HG03378 (cell line): Measurements from ENCODE around the gene RAB11B.
"Not testable (repeated sequence)": the region's sequence is repeated elsewhere in the genome, so short reads cannot be mapped to it uniquely, and the experiment has no call there.

Experiments
- ATAC-seq: cut with Tn5 transposase; IDR thresholded peaks from one replicate; pipeline ENCODE4 v1.9.1; 2021; ENCODE audit warnings: mild to moderate bottlenecking, moderate library complexity; ENCODE audit not compliant: unreplicated experiment

The RAB11B gene

DNA sequence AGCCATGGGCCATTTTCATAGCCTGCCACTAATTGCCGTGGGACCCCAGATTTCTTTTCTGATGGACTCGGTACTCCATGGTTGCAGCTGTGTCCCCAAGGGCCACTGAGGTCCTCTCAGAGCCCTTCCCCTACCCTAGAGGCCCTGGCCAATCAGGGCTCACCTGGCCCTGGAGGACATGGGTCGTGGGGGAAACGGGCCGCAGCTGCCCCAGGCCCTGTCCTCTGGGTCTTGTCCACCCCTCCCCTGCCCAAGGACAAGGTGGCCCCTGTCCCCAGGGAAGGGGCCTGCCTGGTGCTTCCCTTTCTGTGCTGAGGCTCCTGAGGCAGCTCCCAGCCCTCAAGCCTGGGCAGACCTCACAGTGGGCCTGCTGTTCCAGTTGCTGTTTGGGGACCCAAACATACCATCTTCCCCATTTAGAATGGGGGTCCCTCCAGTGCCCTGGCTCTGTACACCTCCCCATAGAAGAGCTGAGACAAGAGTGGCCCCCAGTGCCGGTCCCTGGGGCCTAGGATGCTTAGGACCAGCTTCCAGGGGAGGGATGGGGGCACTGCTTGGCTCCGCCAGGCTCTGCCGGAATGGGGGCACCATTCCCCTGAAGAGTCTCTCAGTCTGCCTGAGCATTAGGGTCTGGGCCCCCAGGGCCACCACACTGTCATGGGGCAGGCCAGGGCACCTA is 3.2 kb downstream of the RAB11B start:
- no peak for ATAC-seq

DNA sequence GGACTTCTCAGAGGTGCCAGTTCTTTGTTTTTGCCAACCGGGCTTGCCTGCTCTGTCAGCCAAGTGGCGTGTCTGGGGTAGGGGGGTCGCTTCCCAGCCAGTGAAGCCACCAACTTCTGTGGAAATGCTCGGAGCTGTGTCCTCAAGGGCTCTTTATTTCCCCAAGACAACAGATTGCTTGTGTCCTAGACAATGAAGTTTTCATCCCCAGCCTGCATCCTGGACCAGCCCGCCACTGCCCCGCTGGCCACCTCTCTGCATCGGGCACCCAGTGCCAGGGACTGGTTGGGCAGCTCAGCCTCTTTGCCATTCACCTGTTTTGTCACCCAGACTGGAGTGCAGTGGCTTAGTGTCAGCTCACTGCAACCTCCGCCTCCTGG is 3.7 kb downstream of the RAB11B start:
- ATAC-seq, result no peak

DNA sequence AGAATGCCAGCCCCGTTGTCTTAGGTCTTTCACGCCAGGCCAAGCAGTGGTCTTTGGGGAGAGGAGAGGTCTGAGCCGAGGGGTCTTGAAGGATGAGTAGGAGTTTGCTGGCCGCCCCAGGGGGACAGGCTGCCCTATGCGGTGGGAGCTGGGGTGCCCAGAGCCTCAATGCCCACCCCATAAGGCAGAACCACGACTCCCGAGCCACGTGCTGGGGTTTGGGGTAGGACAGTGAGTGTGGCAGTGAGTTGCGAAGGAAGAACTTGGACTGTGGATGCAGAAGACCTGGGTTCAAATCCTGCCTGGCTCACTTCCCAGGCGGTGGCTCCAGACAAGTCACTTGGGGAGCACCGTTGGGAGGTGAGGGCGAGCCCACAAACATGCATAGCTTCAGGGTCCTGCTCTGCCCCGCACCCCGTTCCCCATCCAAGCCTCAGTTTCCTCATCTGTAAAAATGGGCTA is 5.5 kb downstream of the RAB11B start:
- ATAC-seq, result no peak

DNA sequence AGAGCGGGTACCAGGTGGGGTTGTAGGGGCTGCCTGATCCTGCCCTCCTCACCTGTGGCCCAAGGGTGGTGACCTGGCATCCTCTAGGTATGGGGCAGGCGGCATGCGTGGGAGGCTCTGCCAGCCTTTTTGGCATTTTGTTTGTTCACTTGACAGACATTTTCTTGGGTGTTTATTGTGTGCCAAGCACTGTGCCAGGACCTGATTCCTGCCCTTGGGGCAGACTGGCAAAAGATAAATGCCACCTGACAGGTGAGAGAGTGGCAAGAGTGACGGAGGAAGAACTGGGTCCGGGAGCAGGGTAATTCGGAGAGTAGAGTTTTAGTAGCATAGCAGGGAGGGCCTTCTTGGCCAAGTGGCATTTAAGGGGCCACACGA is 6.0 kb downstream of the RAB11B start:
- ATAC-seq, result no peak

DNA sequence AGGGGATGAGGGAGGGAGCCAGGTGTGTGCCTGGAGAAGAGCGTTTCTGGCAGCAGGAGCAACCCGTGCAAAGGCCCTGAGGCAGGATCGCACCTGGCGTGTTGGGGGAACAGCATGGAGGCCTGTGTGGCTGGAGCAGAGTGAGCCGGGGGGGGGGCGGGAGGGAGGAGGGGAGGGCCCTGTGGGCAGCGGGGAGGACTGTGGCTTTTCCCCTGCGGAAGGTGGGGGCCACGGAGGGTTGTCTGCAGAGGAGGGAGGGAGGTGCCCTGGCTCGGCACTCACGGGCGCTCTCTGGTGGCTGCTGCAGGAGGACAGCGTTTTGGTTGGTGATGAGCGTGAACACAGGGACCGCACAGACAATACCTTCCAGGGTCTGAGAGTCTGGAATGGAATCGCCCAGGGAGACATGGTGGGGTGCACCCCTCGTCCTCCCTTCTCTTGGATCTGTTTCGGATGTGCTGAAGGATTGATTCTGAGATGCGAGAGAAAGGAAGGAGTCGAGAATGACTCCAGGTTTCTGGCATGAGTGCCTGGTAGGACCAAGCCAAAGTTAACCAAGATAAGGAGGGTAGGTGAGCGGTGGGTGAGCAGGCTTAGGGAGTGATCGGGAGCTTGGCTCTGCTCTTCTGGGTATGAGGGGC is 6.5 kb downstream of the RAB11B start:
- no peak for ATAC-seq

DNA sequence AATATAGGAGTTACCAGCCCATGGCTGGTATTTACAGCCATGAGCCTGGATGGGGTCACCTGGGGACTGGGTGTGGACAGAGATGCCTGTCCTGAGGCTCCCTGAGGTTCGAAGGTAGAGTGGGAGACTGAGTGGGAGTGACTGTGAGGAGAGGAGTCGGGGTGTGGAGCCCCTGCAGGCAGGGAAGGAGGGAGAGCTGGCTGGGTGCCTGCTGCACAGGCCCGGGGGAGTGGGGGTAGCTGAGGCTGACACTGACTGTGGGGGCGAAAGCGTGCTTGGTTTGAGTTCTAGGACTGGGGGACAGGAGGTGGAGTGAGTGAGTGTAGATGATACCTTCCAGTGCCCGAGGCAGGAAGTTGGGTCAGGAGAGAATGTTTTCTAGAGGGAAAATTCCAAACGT is 7.1 kb downstream of the RAB11B start:
- ATAC-seq, result no peak

DNA sequence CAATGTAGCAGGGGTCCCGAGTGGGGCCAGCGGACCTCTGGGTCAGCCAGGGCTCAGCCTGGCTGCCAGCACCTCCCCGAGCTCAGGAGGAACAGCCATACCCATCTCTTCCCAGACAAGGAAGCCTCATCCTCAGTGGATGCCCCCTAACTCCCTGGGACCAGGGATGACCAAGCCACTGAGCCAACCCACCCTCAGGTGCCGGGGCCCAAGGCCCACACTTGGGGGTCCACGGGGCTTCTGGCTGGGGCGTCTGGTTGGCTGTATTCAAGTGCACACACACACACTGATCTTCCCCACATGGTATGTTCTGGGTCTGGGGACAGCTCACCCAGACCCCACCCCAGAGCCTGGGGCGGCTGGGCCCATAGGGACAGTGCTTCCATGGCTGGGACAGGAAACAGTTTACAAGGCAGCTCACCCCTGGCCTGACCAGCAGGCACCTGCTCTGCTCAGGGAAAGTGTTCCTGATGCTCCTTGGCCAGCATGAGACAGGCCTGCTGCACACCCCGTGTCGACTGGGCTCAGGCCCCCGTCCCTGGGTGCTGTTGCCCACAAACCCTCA is 7.7 kb downstream of the RAB11B start:
- no peak for ATAC-seq

DNA sequence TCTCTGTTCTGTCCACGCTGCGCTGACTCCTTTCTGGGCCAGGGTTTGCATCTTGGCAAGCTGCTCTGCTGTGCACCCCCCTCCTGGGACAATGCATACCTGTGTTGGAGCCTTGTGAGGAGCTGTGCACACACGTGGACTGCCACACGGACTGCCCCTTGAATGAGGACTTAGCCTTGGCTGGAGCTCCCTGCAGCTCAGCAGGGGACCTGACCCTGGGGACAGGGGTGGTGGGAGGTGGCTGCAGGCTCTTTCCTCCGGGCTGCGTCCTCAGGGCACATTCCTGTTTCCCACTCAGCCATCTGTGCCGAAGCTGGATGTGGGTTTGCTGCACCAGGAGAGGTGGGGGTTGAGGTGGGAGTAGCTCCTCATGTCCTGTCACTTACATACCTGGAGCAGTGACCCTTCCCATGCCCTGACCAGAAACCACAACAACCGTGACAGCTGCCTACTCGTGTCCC is 8.2 kb downstream of the RAB11B start:
- ATAC-seq, result no peak

DNA sequence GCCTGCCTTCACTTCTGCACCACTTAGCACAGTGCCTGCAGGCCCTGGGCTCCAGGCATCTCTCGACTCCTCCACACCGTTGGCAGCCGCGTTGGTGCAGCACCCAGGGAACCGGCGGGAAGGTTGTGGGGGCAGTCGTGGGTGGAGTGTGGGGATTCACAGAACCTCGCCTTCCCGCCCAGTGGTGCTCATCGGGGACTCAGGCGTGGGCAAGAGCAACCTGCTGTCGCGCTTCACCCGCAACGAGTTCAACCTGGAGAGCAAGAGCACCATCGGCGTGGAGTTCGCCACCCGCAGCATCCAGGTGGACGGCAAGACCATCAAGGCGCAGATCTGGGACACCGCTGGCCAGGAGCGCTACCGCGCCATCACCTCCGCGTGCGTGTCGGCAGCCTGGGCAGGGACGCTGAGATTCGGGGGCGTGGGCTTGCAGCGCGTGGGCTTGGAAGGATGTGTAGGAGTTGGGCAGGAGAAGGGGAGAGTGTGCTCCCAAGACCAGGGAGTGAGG is 9.6 kb downstream of the RAB11B start:
- ATAC-seq, result no peak

DNA sequence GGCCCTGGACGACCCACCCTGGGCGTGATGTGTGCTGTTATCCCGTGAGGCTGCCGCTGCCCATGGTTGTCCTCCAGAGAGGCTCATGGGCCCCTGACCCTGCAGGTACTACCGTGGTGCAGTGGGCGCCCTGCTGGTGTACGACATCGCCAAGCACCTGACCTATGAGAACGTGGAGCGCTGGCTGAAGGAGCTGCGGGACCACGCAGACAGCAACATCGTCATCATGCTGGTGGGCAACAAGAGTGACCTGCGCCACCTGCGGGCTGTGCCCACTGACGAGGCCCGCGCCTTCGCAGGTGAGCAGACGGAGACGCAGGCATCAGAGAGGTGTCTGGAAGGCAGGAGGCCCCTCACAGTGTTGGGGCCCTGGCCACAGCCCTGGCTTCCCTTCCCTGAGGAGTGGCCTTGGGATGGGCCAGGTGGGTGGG is 11.8 kb downstream of the RAB11B start:
- ATAC-seq, result no peak

DNA sequence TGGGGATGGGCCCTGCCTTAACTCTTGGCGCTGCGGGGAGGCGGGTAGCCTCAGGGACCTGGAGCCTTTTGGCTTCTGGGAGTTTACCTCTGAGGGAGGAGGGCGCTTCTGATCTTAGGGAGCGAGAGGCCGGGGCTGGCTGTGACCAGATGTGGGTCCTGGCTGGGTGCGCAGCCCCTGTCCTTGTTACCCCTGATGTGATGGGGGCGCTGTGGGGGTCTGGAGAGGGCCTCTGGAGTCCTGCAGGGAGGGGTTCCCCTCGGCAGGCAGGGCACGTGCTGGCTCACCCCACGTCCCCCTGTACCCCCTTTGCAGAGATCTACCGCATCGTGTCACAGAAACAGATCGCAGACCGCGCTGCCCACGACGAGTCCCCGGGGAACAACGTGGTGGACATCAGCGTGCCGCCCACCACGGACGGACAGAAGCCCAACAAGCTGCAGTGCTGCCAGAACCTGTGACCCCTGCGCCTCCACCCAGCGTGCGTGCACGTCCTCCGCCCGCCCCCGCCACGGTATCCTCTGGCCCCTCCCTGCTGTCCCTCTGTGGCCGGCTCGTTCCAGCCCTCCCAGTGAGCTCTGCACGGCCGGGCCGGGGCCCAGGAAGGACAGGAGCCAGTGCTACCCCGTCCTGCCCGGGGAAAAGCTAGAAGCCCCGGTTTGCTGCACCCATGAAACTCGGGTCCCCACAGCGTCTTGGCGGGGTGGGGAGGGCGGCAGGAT is 13.1 kb downstream of the RAB11B start:
- no peak for ATAC-seq

DNA sequence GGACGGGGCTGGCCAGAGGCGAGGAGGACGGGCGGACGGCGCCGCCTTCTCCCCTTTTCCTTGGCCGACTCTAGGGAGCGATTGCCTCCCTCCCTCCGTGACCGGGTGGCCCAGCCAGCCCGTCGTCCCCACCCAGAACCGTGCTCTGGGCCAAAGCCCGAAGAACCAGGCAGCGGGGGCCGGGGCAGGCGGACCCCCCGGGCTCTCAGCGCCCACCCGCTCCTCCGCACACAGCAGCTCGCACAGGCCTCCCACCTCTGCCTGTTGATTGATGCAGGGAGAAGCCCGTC is 13.6 kb downstream of the RAB11B start:
- ATAC-seq, result no peak

DNA sequence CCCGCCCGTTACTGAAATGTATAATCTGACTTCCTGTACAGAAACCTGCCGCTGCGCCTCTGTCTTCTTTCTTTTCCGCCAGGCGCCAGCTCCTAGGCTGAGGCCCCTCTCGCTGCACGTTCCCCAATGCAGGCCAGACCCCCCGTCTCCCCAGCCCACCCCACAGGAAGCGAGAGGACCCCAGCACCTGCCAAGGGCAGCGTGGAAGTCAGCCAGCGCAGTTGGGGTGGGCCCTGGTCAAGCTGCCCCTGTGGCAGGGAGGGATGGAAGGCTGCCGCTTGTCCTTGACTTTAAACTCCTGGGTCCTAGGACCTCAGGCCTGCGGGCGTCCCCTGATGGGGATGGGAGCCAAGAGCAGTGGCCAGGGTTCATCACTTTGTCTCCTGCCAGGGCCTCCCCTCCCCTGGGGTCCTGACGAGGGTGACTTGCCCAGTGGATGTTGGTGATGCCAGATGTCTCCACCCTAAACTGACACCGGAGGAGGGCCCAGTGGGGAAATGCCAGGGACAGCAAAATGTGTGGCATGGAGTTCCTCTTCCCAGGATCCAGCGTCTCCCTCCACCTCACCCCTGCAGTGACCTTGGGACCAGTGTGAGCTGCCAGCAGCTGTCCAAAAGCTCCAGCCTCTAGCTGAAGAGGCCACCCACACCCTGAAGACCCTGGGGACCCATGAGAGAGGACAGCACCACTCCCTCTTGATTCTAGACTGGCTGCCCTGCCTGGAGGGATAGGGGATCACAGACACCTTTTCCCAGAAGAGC is 14.4 kb downstream of the RAB11B start:
- ATAC-seq, result no peak

DNA sequence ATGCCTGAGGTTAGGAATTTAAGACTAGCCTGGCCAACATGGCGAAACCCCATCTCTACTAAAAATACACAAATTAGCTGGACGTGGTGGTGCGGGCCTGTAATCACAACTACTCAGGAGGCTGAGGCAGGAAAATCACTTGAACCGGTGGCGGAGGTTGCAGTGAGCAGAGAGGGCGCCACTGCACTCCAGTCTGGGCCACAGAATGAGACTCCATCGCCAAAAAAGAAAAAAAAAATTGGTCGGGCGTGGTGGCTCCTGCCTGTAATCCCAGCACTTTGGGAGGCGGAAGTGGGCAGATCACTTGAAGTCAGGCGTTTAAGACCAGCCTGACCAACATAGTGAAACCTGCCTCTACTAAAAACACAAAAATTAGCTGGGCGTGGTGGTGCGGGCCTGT is 20.6 kb downstream of the RAB11B start:
- ATAC-seq, result not testable (repeated sequence)

DNA sequence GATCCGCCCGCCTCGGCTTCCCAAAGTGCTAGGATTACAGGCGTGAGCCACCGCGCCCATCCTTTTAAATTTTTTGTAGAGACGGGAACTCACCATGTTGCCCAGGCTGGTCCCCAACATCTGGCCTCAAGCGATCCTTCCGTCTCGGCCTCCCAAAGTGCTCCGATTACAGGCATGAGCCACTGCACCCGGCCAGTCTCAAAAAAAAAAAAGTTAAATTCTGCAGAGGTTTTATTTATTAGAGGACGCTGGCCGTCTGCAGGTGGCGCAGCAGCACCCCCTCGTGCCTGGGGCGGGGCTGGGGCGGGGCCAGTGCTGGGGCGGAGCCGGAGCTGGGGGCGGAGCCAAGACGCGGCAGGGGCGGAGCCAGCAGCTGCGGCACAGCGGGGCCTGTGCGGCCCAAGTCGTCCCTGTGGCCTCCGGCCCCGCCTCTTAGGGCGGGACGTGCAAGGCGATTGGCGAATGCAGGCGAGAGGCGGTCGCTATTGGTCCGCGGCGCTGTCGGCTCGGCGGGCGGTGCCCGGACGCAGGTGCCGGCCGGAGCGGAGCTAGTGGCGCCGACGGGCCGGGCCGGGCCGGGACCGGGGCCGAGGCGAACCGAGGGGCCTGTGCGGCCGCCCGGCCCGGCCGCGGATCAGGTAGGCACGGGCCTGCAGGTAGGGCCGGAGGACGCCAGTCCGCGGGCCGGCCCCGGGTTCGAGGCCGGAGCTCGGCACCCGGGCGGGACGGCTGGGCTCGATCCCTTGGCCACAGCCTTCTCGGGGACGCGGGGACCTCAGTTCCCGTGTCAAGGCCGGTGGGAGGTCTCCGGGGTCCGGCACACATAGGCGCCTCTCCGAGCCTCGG is 22.8 kb downstream of the RAB11B start, which contains the start of gene MARCHF2:
MARCHF2 (plus strand) TSS at position 523 of the 846 bp plus-strand sequence. CDS start 8,536 bp downstream, outside the sequence.
- ATAC-seq, result peak; percentile 90

DNA sequence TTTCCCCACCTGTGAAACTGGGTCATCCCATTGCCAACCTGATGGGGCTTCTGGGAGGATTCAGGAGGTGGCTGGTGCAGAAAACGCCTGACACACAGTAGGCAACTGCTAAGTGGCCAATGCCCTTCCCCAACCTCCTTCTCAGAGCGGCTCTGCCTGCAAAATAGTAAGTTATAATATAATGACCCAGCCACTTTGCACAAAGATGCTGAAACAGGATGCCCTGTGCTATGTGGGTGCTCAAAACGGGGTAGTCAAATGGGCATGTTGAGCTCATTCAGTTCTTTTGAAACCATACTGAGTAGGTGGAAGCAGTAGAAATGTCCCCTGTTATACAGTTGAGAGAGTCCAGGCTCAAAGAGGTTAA is 23.5 kb downstream of the RAB11B start:
- no peak for ATAC-seq

DNA sequence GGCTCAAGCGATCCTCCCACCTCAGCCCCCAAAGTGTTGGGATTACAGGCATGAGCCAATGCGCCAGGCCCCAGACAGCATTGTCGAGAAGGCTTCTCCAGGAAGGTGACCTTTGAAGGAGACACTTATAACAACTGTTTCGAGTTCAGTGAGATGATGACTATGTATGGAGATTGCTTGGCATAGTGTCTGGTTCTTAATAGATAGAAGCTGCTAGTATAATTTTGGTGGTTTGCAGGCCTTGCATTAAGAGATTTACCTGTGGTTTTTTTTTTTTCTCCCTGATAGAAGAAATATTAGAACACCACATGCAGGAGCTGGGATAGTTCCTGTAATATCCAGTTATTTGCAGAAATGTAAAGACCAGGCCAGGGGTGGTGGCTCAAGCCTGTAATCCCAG is 26.6 kb downstream of the RAB11B start:
- no peak for ATAC-seq

DNA sequence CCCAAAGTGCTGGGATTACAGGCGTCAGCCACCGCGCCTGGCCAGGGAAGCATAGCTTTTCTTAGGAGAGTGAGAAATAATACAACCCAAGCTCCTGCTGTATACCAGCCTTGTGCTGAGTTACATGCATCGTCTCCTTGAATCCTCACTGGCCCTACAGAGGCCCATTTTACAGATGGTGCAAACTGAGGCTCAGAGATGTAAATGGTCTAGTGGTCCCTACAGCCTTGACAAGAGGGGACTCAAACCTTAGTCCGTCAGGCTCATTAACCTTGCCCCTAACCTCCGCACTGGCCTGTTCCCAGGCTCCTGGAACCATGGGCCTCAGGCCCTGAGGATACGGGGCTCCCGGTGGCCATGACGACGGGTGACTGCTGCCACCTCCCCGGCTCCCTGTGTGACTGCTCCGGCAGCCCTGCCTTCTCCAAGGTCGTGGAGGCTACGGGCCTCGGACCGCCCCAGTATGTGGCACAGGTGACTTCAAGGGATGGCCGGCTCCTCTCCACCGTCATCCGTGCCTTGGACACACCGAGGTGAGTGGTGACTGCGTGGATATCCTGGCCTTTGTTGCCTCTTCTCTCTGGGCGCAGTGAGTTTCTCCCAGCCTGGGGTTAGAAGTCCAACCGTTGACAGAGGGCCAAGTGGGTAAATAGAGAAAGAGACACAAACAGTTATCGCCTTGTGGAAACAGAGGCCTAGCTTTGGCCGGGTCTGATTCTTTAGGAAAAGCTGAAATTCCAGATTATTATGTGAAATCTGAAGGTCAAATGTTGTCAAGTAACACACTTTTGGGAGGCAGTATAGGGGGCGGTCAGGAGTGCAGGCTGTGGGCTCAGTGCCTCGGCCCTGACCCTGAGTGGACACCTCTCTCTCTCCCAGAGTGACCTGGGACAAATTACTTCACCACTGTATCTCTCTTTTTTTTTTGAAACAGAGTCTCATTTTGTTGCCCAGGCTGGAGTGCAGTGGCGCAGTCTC is 31.6 kb downstream of the RAB11B start:
- no peak for ATAC-seq

DNA sequence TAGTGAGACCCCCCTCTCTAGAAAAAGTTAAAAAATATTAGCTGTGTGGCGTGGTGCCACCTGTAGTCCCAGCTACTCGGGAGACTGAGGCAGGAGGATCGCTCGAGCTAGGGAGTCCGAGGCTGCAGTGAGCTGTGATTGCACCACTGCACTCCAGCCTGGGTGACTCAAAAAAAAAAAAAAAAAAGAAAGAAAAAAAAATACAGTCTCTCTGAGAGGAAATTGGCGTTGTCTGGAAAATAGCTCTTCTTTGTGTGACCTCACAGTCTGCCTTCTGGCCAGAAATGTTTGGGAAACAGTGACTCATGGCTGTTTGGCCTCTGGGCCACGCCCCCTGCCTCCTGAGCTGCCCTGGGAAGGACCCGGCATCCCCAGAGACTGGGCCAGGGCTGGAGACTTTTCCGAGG is 33.7 kb downstream of the RAB11B start:
- no peak for ATAC-seq
